ENCODE measurements around the gene ENOX1.

- TF ChIP-seq ZNF780A (CRISPR knock-in tag; IDR thresholded peaks at IDR 0.05) (no peak), POLR2AphosphoS2 (IDR thresholded peaks at IDR 0.05; ENCODE audit: low read depth, low read length) (no peak), POLR2A (IDR thresholded peaks at IDR 0.05; ENCODE audit: insufficient read depth in 1 of 2, low read depth in 2 of 2, low read length in 2 of 2) (no peak), CTCF (CRISPR knock-in tag; IDR thresholded peaks at IDR 0.05) (no peak)
Observed at GRCh38 chr13:43731296-43731695, 55.5 kb downstream of the ENOX1 start.

Measured in HepG2 (cell line).